ENCODE results near the gene MLC1. TPM values are rescaled to one million over a fixed set of nuclear protein-coding genes. Genes with fewer than 3 reads are reported as not detected.

Gene MLC1
- total and polyA plus RNA-seq, 2 of the 4 experiments (the other 2 are of a cell fraction), result 0.10 TPM; not detected in 1

GRCh38 chr22:50025993-50026392 lies 59.2 kb downstream of the MLC1 start:
- Histone ChIP-seq H2BK20ac (ENCODE audit: low read depth, low read length) (no peak overlapping the region), H3K36me3 (ENCODE audit: control insufficient read depth, insufficient read depth, low read length) (no peaks in the 10 kb centered on the region), H3K27me3 (ENCODE audit: control insufficient read depth, insufficient read depth, low read length) (peaks cover 18% of the 10 kb centered on the region), H2AK9ac (replicated peaks; ENCODE audit: low read depth, low read length, poor library complexity) (no peak overlapping the region), H2BK120ac (ENCODE audit: low read depth, low read length) (no peak overlapping the region), H4K20me1 (ENCODE audit: insufficient read depth, low read length) (no peaks in the 10 kb centered on the region), H3K9me3 (ENCODE audit: control insufficient read depth, insufficient read depth, low read length) (no peaks in the 10 kb centered on the region), H3K56ac (ENCODE audit: extremely low read depth, insufficient read depth, low read length) (no peak overlapping the region), H3K9me1 (ENCODE audit: insufficient read depth, low read length) (0 out of 2 replicates have a peak, but pooled peaks cover 2% of the 10 kb centered on the region), H3K4me3 (ENCODE audit: insufficient read depth, low read depth, low read length) (no peak overlapping the region), H2BK5ac (ENCODE audit: low read depth, low read length, poor library complexity, severe bottlenecking) (no peak overlapping the region), H3K14ac (replicated peaks; ENCODE audit: low read depth, low read length) (no peak overlapping the region), H3K23ac (ENCODE audit: low read depth, low read length) (no peak overlapping the region), H2AK5ac (ENCODE audit: low read depth, low read length) (no peak overlapping the region), H4K91ac (ENCODE audit: insufficient read depth, low read depth, low read length) (no peak overlapping the region), H3K9ac (ENCODE audit: low read depth, low read length) (no peak overlapping the region), H3K4ac (ENCODE audit: low read depth, low read length) (no peak overlapping the region), H3K79me1 (ENCODE audit: low read depth in 1 of 2, low read length in 2 of 2) (no peaks in the 10 kb centered on the region), H3K4me2 (ENCODE audit: low read depth, low read length) (no peak overlapping the region), H2BK15ac (ENCODE audit: low read depth, low read length) (no peak overlapping the region), H4K5ac (ENCODE audit: low read depth, low read length) (no peak overlapping the region), H4K8ac (ENCODE audit: low read depth in 2 of 2, low read length in 2 of 2) (no peak overlapping the region), H2AFZ (replicated peaks; ENCODE audit: low read length, poor library complexity) (no peak overlapping the region), H3K27ac (ENCODE audit: insufficient read depth, low read length) (no peak overlapping the region), H3K18ac (ENCODE audit: low read depth, low read length) (no peak overlapping the region), H3K4me1 (ENCODE audit: control insufficient read depth, insufficient read depth, low read length) (no peaks in the 10 kb centered on the region; the same call in 1 of the 2 replicates)
- in situ Hi-C loops (cut with MboI; ENCODE audit: low sequenced_read_pairs), result no loop called here
- CTCF ChIA-PET, result no interaction called here
- intact Hi-C loops (cut with micrococcal nuclease), result no loop called here
- WGBS, 2 experiments (ENCODE audit: extremely low coverage in 2 of 2, insufficient read length in 1 of 2), result 50% methylated on average over 2 of the region's 13 CpGs; no CpG with 5 or more reads in 1 of the 2 experiments
- POLR2A ChIA-PET (ENCODE audit: unreplicated experiment), result no interaction called here
- dilution Hi-C loops (cut with HindIII; ENCODE audit: low sequenced_read_pairs, unreplicated experiment), result no loop called here
- TF ChIP-seq RFX5 (IDR thresholded peaks at IDR 0.05; ENCODE audit: low read depth, low read length), result no peak
- no peak for TF ChIP-seq SMC3 (IDR thresholded peaks at IDR 0.05; ENCODE audit: low read depth, low read length)
- no peak for TF ChIP-seq CEBPB (IDR thresholded peaks at IDR 0.05; ENCODE audit: low read depth, low read length)
- no peak for TF ChIP-seq NFE2L2 (IDR thresholded peaks at IDR 0.05; ENCODE audit: low read depth, low read length)
- TF ChIP-seq POLR2A (IDR thresholded peaks at IDR 0.05; ENCODE audit: low read depth, low read length), result no peak
- no peak for TF ChIP-seq CTCF (conservative IDR thresholded peaks at IDR 0.05; ENCODE audit: low read depth, low read length)
- no peak for TF ChIP-seq MXI1 (IDR thresholded peaks at IDR 0.05; ENCODE audit: borderline replicate concordance, low read depth, low read length)
- TF ChIP-seq CHD1 (IDR thresholded peaks at IDR 0.05; ENCODE audit: low read depth, low read length), result no peak
- no peak for TF ChIP-seq MAFK (IDR thresholded peaks at IDR 0.05; ENCODE audit: low read depth, low read length)
- no peak for TF ChIP-seq RCOR1 (IDR thresholded peaks at IDR 0.05; ENCODE audit: insufficient replicate concordance, low read length)
- TF ChIP-seq USF2 (IDR thresholded peaks at IDR 0.05; ENCODE audit: low read depth, low read length), result no peak
- TF ChIP-seq ELK1 (IDR thresholded peaks at IDR 0.05; ENCODE audit: borderline replicate concordance, low read depth, low read length), result no peak
- no peak for TF ChIP-seq RAD21 (IDR thresholded peaks at IDR 0.05; ENCODE audit: low read length)
- no peak for TF ChIP-seq MAZ (IDR thresholded peaks at IDR 0.05; ENCODE audit: borderline replicate concordance, low read depth, low read length)
- no peak for TF ChIP-seq BHLHE40 (IDR thresholded peaks at IDR 0.05; ENCODE audit: low read depth, low read length)
- TF ChIP-seq FOS (IDR thresholded peaks at IDR 0.05; ENCODE audit: low read depth, low read length), result no peak
- ATAC-seq (ENCODE audit: low read depth), result no peak
- no peak for DNase-seq
- BruUV-seq (replicated peaks), result no TSS peak
